ENCODE measurements around the gene PCDH9. TPM values are rescaled to one million over a fixed set of nuclear protein-coding genes. Genes with fewer than 3 reads are reported as not detected.

Gene PCDH9
- total RNA-seq, 1 donor from 2014 or later = 10.4 TPM

DNA sequence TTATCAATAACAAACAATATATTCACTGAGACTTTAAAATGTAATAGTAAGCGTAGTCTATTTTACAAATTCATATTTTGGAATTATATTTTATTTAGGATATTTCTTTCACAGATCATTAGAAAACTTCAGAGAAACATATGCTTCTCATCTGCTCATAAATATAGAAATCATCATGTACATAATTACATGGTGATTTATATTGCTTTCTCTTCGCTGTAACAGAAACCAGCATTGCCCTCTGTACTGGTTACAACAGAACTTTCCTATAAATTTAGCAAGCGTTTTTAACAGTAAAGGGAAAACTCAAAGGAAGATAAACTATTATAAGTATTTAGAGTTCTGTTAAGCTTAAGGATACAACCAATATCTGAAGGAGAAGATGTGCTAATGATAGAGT, 672.8 kb downstream of the PCDH9 start:
- Histone ChIP-seq H4K20me1 (ENCODE audit: insufficient read depth, low read length) (no peaks in the 10 kb centered on the region), H3K4me2 (ENCODE audit: low read length) (no peak overlapping the region), H3K79me2 (ENCODE audit: insufficient read depth, low read length) (no peaks in the 10 kb centered on the region), H3K4me1 (ENCODE audit: insufficient read depth, low read length) (no peaks in the 10 kb centered on the region), H2AFZ (ENCODE audit: low read depth, low read length) (no peak overlapping the region), H3K4me3 (ENCODE audit: insufficient read depth, low read depth, low read length) (no peak overlapping the region), H3K9me3 (ENCODE audit: insufficient read depth, low read depth, low read length) (no peaks in the 10 kb centered on the region), H3K9ac (ENCODE audit: low read length) (no peak overlapping the region), H3K36me3 (ENCODE audit: insufficient read depth, low read length) (no peaks in the 10 kb centered on the region), H3K27ac (ENCODE audit: low read depth, low read length) (no peak overlapping the region), H3K27me3 (ENCODE audit: insufficient read depth, low read length) (no peaks in the 10 kb centered on the region)
- Mint-ChIP-seq H3K9me3 (ENCODE audit: unreplicated experiment) (no peaks in the 10 kb centered on the region), H3K36me3 (ENCODE audit: low read depth, unreplicated experiment) (no peaks in the 10 kb centered on the region), H3K4me3 (ENCODE audit: unreplicated experiment) (no peak overlapping the region), H3K27ac (ENCODE audit: unreplicated experiment) (no peak overlapping the region), H3K4me1 (ENCODE audit: low read depth, unreplicated experiment) (no peaks in the 10 kb centered on the region), H3K27me3 (ENCODE audit: low read depth, unreplicated experiment) (no peaks in the 10 kb centered on the region)
- FAIRE-seq (no peak), DNase-seq (ENCODE audit: low read depth) (no peak)
- TF ChIP-seq CTCF (IDR thresholded peaks at IDR 0.05; ENCODE audit: insufficient read depth, low read depth, low read length) (no peak), EZH2 (IDR thresholded peaks at IDR 0.05; ENCODE audit: insufficient read depth, low read length) (no peak)

DNA sequence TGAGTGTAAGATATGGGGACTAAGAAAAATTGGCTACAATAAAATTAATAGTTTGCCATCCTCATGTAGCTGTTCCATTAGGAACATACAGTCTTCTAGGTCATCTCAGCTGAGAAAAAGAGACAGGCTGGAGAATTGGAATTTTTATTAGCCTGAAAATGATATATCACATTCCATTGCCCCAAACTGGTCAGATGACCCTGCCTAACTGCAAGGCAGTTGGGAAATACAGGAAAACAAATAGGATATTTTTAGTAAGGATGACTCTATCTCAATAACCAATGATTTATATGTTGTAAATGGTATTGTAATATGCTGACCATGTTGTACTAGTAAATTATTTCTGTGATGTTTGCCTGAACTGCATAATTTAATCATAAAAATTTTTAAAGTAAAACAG, 673.8 kb downstream of the PCDH9 start:
- Histone ChIP-seq H3K9me3 (ENCODE audit: insufficient read depth, low read depth, low read length) (no peaks in the 10 kb centered on the region), H3K27me3 (ENCODE audit: insufficient read depth, low read length) (no peaks in the 10 kb centered on the region), H3K4me3 (ENCODE audit: insufficient read depth, low read depth, low read length) (no peak overlapping the region), H3K4me2 (ENCODE audit: low read length) (no peak overlapping the region), H3K4me1 (ENCODE audit: insufficient read depth, low read length) (no peaks in the 10 kb centered on the region), H4K20me1 (ENCODE audit: insufficient read depth, low read length) (no peaks in the 10 kb centered on the region), H3K9ac (ENCODE audit: low read length) (no peak overlapping the region), H2AFZ (ENCODE audit: low read depth, low read length) (peak overlapping the region; percentile 4), H3K27ac (ENCODE audit: low read depth, low read length) (no peak overlapping the region), H3K79me2 (ENCODE audit: insufficient read depth, low read length) (no peaks in the 10 kb centered on the region), H3K36me3 (ENCODE audit: insufficient read depth, low read length) (no peaks in the 10 kb centered on the region)
- no peak overlapping the region for H3K27ac Mint-ChIP-seq (ENCODE audit: unreplicated experiment)
- no peak for TF ChIP-seq EZH2 (IDR thresholded peaks at IDR 0.05; ENCODE audit: insufficient read depth, low read length)
- no peak for TF ChIP-seq CTCF (IDR thresholded peaks at IDR 0.05; ENCODE audit: insufficient read depth, low read depth, low read length)
- H3K36me3 Mint-ChIP-seq (ENCODE audit: low read depth, unreplicated experiment) = no peaks in the 10 kb centered on the region
- no peak overlapping the region for H3K4me3 Mint-ChIP-seq (ENCODE audit: unreplicated experiment)
- no peaks in the 10 kb centered on the region for H3K9me3 Mint-ChIP-seq (ENCODE audit: unreplicated experiment)
- H3K4me1 Mint-ChIP-seq (ENCODE audit: low read depth, unreplicated experiment) = no peaks in the 10 kb centered on the region
- no peaks in the 10 kb centered on the region for H3K27me3 Mint-ChIP-seq (ENCODE audit: low read depth, unreplicated experiment)
- no peak for FAIRE-seq
- DNase-seq (ENCODE audit: low read depth) = no peak

DNA sequence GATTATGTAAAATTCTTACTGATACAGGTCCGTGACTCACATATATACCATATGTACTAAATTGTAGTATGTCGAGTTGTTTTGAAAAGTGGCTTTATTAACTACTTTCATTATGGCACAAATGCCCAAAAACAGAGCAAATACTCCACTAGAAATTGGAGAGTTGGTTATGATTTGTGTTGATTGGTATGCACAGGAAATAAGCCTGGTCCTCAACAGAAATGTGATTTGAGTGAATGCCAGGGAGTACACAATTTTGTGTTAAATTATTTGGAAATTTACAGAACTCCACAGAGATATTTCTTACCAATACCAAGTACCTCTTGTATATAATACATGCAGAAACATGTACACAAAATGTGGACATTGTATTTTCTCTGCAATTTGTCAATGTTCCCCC, 676.7 kb downstream of the PCDH9 start:
- peak; percentile 25 for DNase-seq (ENCODE audit: low read depth)
- FAIRE-seq = no peak
- H3K27ac Mint-ChIP-seq (ENCODE audit: unreplicated experiment) = no peak overlapping the region

More for the DNA sequence above, 676.7 kb downstream of the PCDH9 start:
- Histone ChIP-seq H3K4me1 (ENCODE audit: insufficient read depth, low read length) (no peaks in the 10 kb centered on the region), H3K27ac (ENCODE audit: low read depth, low read length) (no peak overlapping the region), H4K20me1 (ENCODE audit: insufficient read depth, low read length) (no peaks in the 10 kb centered on the region), H3K79me2 (ENCODE audit: insufficient read depth, low read length) (no peaks in the 10 kb centered on the region), H3K9me3 (ENCODE audit: insufficient read depth, low read depth, low read length) (no peaks in the 10 kb centered on the region), H3K9ac (ENCODE audit: low read length) (no peak overlapping the region), H3K4me3 (ENCODE audit: insufficient read depth, low read depth, low read length) (no peak overlapping the region), H3K4me2 (ENCODE audit: low read length) (no peak overlapping the region), H3K36me3 (ENCODE audit: insufficient read depth, low read length) (no peaks in the 10 kb centered on the region), H3K27me3 (ENCODE audit: insufficient read depth, low read length) (no peaks in the 10 kb centered on the region), H2AFZ (ENCODE audit: low read depth, low read length) (no peak overlapping the region)
- Mint-ChIP-seq H3K9me3 (ENCODE audit: unreplicated experiment) (no peaks in the 10 kb centered on the region), H3K27me3 (ENCODE audit: low read depth, unreplicated experiment) (no peaks in the 10 kb centered on the region), H3K36me3 (ENCODE audit: low read depth, unreplicated experiment) (no peaks in the 10 kb centered on the region), H3K4me3 (ENCODE audit: unreplicated experiment) (no peak overlapping the region), H3K4me1 (ENCODE audit: low read depth, unreplicated experiment) (no peaks in the 10 kb centered on the region)
- TF ChIP-seq CTCF (IDR thresholded peaks at IDR 0.05; ENCODE audit: insufficient read depth, low read depth, low read length) = no peak
- no peak for TF ChIP-seq EZH2 (IDR thresholded peaks at IDR 0.05; ENCODE audit: insufficient read depth, low read length)

Data from astrocyte (in vitro differentiated cells and primary cell).